Measurements from ENCODE around the gene AHDC1. TPM values are rescaled to one million over a fixed set of nuclear protein-coding genes. Genes with fewer than 3 reads are reported as not detected.

The AHDC1 gene
- total and polyA plus RNA-seq, 8 donors = 10.4 to 27.5 (median 14.9) TPM

DNA sequence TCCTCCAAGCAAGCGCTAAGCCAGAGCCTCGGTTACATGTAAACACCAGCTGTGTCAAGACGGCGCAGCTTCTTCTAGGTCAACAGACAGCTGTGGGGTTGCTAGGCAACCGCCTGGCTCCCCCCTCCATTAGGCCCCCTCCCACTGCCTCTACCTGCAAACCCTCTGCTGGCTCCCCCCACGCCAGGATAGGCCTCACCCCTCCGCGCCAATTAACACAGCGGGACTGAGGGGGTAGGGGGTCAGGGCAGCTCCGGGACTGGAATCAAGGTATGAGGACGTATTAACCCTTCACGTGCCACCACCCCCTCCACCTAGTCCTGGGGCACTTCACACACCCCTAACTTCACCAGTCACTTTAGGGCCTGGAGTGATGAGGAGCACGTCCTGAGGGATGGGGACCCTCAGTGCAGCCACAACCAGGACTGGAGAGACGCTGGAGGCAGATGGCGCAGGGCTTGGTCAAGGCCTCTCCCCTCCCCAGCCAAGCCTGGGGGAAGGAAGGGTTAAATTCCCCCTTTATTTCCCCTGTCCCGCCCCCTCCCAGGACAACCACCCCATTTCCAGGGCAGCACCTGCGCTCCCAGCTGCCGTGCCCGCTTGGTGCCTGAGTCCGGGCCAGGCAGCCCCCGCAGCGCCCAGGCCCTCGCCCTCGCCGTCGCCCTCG, 76.6 kb downstream of the AHDC1 start:
- WGBS, 2 donors = 27% methylated on average over 25 to 26 of the region's 27 CpGs
- Histone ChIP-seq H3K27ac (peak overlapping the region in 2 of 4 donors; percentile 50 to 57), H3K27me3 (no peaks in the 10 kb centered on the region), H3K4me1 (no peaks in the 10 kb centered on the region), H3K4me3 (peak overlapping the region in 3 of 4 donors; percentile 22 to 59 (median 42)), H3K9me3 (no peaks in the 10 kb centered on the region), H3K36me3 (no peaks in the 10 kb centered on the region)
- DNase-seq (peak in 4 of 6 donors; percentile 37 to 79 (median 53)), ATAC-seq (peak; percentile 5 to 38 (median 23)), FAIRE-seq (no peak)
- TF ChIP-seq, protein P1, sequence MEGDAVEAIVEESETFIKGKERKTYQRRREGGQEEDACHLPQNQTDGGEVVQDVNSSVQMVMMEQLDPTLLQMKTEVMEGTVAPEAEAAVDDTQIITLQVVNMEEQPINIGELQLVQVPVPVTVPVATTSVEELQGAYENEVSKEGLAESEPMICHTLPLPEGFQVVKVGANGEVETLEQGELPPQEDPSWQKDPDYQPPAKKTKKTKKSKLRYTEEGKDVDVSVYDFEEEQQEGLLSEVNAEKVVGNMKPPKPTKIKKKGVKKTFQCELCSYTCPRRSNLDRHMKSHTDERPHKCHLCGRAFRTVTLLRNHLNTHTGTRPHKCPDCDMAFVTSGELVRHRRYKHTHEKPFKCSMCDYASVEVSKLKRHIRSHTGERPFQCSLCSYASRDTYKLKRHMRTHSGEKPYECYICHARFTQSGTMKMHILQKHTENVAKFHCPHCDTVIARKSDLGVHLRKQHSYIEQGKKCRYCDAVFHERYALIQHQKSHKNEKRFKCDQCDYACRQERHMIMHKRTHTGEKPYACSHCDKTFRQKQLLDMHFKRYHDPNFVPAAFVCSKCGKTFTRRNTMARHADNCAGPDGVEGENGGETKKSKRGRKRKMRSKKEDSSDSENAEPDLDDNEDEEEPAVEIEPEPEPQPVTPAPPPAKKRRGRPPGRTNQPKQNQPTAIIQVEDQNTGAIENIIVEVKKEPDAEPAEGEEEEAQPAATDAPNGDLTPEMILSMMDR (IDR thresholded peaks at IDR 0.05) = no peak
- intact Hi-C loops (cut with DNase I) = no loop called here

DNA sequence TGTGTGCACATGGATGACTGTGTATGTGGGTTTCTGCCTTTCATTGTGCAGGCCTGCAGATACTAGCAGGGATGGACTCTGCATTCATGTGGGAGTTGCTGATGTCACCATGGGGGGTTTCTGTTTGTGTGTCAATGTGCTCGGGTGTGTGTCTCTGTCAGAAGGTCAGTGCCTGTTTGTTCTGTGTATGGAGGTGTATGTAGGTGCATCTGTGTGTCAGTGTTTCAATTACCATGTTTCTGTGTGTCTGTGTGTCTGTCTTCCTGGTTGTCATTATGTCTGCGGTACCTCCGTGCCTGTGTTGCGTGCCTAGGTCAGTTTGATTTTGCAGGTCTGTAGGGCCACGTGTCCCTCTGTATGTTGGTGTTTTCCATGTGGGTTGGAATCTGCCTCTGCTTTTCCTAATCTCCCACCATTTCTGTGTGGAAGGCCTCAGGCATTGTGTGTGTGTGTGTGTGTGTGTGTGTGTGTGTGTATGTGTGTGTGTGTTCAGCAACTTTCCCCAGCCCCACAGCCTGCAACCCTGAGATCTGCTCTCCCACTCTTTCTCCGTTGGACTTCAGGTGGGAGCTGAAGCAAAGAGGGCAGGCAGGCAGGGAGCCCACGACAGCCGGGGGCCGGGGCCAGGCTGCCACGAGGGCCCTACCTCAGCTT, 77.2 kb downstream of the AHDC1 start:
- Histone ChIP-seq H3K36me3 (no peaks in the 10 kb centered on the region), H3K4me1 (no peaks in the 10 kb centered on the region), H3K27ac (peak overlapping the region in 1 of 4 donors; percentile 37), H3K9me3 (no peaks in the 10 kb centered on the region), H3K27me3 (no peaks in the 10 kb centered on the region), H3K4me3 (peak overlapping the region in 1 of 4 donors; percentile 17)
- FAIRE-seq (no peak), ATAC-seq (no peak), DNase-seq (no peak)
- TF ChIP-seq, protein P1 (IDR thresholded peaks at IDR 0.05) = no peak
- intact Hi-C loops (cut with DNase I) = no loop called here
- 57 to 70% methylated on average over 10 of the region's 10 CpGs for WGBS, 2 donors

DNA sequence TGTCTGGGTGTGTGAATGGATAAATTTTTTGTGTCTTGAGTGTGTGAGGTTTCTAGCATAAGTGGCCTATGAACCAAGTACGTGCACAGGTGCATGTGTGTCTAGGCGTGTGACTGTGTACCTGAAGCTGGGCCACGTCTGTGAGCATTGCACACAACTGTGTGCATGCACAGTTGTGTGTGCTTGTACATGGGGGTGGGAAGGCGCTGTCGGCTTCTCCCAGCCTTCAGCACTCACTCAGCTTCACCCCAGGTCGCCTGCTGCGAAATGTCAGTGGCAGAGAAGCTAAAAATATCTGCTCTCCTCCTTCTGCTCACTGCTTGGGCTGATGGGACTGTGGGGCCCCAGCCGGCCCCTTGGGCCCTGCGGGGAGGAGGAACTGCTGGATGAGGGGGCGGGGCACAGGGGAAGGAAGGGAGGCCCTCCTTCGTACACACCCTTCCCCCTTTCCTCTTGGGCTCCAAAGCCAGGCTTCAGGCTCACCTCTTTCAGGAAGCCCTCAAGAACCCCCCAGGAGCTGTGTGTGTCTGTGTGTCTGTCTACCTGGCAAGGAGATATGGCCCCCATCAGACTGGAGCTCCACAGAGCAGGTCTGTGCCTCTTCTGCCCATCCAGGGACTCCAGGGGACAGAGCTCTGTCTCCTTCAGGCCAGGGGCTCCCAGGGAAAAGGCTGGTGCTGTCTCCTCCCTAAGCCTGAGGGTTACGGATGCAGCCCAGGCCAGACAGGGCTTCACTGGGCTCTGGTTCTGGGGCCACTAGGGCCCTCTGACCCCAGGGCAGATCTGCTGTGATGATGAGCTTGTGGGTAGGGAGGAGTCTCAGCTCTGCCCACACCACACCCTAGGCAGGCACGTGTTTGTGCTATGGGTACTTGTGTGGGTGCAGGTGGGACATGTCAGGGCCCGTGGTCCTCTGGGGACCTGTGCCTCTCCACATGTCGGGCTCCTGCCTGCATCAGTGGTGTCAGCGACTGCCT, 78.4 kb downstream of the AHDC1 start:
- FAIRE-seq = no peak
- Histone ChIP-seq H3K4me3 (peak overlapping the region in 1 of 4 donors; percentile 17), H3K27me3 (no peaks in the 10 kb centered on the region), H3K4me1 (no peaks in the 10 kb centered on the region), H3K36me3 (no peaks in the 10 kb centered on the region), H3K27ac (peak overlapping the region in 2 of 4 donors; percentile 16 to 37), H3K9me3 (no peaks in the 10 kb centered on the region)
- ATAC-seq = peak in 3 of 4 donors; percentile 26 to 36 (median 36)
- TF ChIP-seq, protein P1 (IDR thresholded peaks at IDR 0.05) = no peak
- WGBS, 2 donors = 64 to 66% methylated on average over 16 of the region's 16 CpGs
- intact Hi-C loops (cut with DNase I) = no loop called here
- peak in 2 of 6 donors; percentile 39 to 46 for DNase-seq

DNA sequence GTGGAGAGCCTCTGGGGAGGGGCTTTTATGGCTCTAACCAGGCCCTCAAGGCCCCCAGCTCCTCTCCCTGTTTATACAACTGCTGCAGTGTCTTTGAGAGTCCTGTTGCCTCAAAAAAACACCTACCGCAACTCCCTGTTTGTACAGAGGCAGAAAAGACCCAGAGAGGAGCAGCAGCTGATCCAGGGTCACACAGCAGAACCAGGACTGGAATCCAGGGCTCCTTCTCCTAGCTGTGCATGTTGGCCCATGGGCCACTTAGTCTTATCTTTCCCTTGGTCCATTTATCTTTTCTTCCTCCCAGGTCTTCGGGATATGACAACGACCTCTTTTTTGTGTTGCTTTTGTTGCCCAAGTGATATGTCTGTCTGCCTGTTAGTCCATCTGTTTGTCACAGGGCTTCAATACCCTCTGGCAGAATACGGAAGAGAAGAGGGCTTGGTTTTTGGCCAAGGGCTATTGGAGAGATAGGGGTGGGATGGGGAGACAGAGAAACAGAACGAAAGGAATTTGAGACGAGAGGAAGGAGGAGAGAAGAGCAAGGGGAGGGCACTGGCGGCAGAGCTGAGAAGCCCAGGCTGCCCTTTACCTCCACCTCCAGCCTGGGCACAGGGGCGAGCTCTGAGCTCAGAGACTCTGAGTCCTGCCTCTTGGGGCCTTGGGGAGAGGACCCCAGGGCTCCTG, 80.5 kb downstream of the AHDC1 start:
- Histone ChIP-seq H3K4me1 (no peaks in the 10 kb centered on the region), H3K27ac (no peak overlapping the region), H3K27me3 (no peaks in the 10 kb centered on the region), H3K9me3 (no peaks in the 10 kb centered on the region), H3K4me3 (no peak overlapping the region), H3K36me3 (no peaks in the 10 kb centered on the region)
- ATAC-seq = no peak
- intact Hi-C loops (cut with DNase I) = no loop called here
- no peak for FAIRE-seq
- DNase-seq = no peak
- TF ChIP-seq, protein P1 (IDR thresholded peaks at IDR 0.05) = no peak
- WGBS, 2 donors = 69% methylated on average over 8 of the region's 8 CpGs

Data from pancreas (tissue), 10 donors.